Suprapubic skin (tissue), 4 donors: Measurements from ENCODE around the gene SOWAHA.

Experiments used
- CTCF ChIP-seq, 2 donors: fragments of 200-600 bp in 1 of 2; fragments of 450-650 bp in 1 of 2; sonication (generic) in 1 of 2; IDR thresholded peaks; one replicate each; pipeline ENCODE4 v1.5.1; 2016 to 2019; ENCODE audit warnings: antibody characterized with exemption in 2 of 2, mild to moderate bottlenecking in 1 of 2, moderate library complexity in 1 of 2
- EP300 ChIP-seq: sonication (generic); formaldehyde crosslinking; IDR thresholded peaks from one replicate; pipeline ENCODE4 v1.6.1; 2017; ENCODE audit warnings: antibody characterized with exemption
- POLR2A ChIP-seq, 2 donors: fragments of 450-650 bp; IDR thresholded peaks; one replicate each; pipeline ENCODE4 v1.6.1; 2017; ENCODE audit warnings: antibody characterized with exemption in 2 of 2, mild to moderate bottlenecking in 2 of 2, moderate library complexity in 2 of 2
- POLR2AphosphoS5 ChIP-seq, 3 donors: sonication (generic); formaldehyde crosslinking; IDR thresholded peaks; one replicate each; pipeline ENCODE4 v1.6.1; 2017; ENCODE audit warnings: antibody characterized with exemption in 3 of 3

GRCh38 chr5:132776131-132776937 is 36.8 kb upstream of the SOWAHA start:
- no peak for TF ChIP-seq POLR2A (IDR thresholded peaks at IDR 0.05)
- TF ChIP-seq EP300: no peak
- TF ChIP-seq CTCF (IDR thresholded peaks at IDR 0.05): no peak
- TF ChIP-seq POLR2AphosphoS5 (IDR thresholded peaks at IDR 0.05): no peak
